ENCODE results near the gene PHAF1. TPM values are rescaled to one million over a fixed set of nuclear protein-coding genes. Genes with fewer than 3 reads are reported as not detected.
A peak's percentile ranks its signal among the peaks of the same experiment; 100 is the strongest.

PHAF1 gene
- total and polyA plus RNA-seq, 10 donors: 5.5 to 44.0 (median 18.4) TPM

- no peak for TF ChIP-seq CTCF (IDR thresholded peaks at IDR 0.05 in 8 of 11, conservative IDR thresholded peaks at IDR 0.05 in 3 of 11)
- no peak for TF ChIP-seq POLR2AphosphoS5 (IDR thresholded peaks at IDR 0.05)
- TF ChIP-seq POLR2A (IDR thresholded peaks at IDR 0.05): no peak
- peaks cover 11 to 74% (median 47%) of the 10 kb centered on the region in 6 donors for H3K4me1 ChIP-seq
- 95 to 98% (median 97%) methylated on average over 6 of the region's 6 CpGs for WGBS, 5 donors
Measured at GRCh38 chr16:67108489-67108888, 1.3 kb upstream of the PHAF1 start.

GRCh38 chr16:67108931-67109406, 772 bp upstream of the PHAF1 start:
- Histone ChIP-seq H3K4me1 (peaks cover 11 to 76% (median 46%) of the 10 kb centered on the region in 6 donors), H3K27ac (peak overlapping the region; percentile 49 to 90 (median 86)), H3K27me3 (replicated peaks in 1 of 7) (no peaks in the 10 kb centered on the region), H3K9me3 (no peaks in the 10 kb centered on the region), H3K4me3 (peak overlapping the region; percentile 67 to 99 (median 97)), H3K36me3 (peaks cover 0 to 20% (median 0%) of the 10 kb centered on the region in 6 donors)
- no peak for DNase-seq
- TF ChIP-seq CTCF (IDR thresholded peaks at IDR 0.05 in 8 of 11, conservative IDR thresholded peaks at IDR 0.05 in 3 of 11) (no peak), POLR2A (IDR thresholded peaks at IDR 0.05) (no peak), POLR2AphosphoS5 (IDR thresholded peaks at IDR 0.05) (no peak)
- intact Hi-C loops (cut with DNase I; ENCODE audit: low total_unique reads): no loop called here
- WGBS, 5 donors: 72 to 87% (median 81%) methylated on average over 11 to 18 of the region's 18 CpGs

More at GRCh38 chr16:67108489-67108888, 1.3 kb upstream of the PHAF1 start:
- H3K27ac ChIP-seq: no peak overlapping the region
- H3K4me3 ChIP-seq: no peak overlapping the region
- peaks cover 0 to 18% (median 0%) of the 10 kb centered on the region in 6 donors for H3K36me3 ChIP-seq
- intact Hi-C loops (cut with DNase I; ENCODE audit: low total_unique reads): no loop called here
- no peak for DNase-seq
- H3K9me3 ChIP-seq: no peaks in the 10 kb centered on the region
- H3K27me3 ChIP-seq (replicated peaks in 1 of 7): no peaks in the 10 kb centered on the region

- no peak for DNase-seq
- no peaks in the 10 kb centered on the region for H3K9me3 ChIP-seq
- H3K36me3 ChIP-seq: peaks cover 0 to 37% (median 3%) of the 10 kb centered on the region in 6 donors
- intact Hi-C loops (cut with DNase I; ENCODE audit: low total_unique reads): no loop called here
- 72 to 81% (median 76%) methylated on average over 4 of the region's 4 CpGs for WGBS, 5 donors
- TF ChIP-seq CTCF (IDR thresholded peaks at IDR 0.05 in 8 of 11, conservative IDR thresholded peaks at IDR 0.05 in 3 of 11) (no peak), POLR2A (IDR thresholded peaks at IDR 0.05) (no peak), POLR2AphosphoS5 (IDR thresholded peaks at IDR 0.05) (no peak)
- peaks cover 11 to 81% (median 40%) of the 10 kb centered on the region in 6 donors for H3K4me1 ChIP-seq
- peak overlapping the region in 1 of 8 donors; percentile 90 for H3K27ac ChIP-seq
- peak overlapping the region in 1 of 8 donors; percentile 99 for H3K4me3 ChIP-seq
- no peaks in the 10 kb centered on the region for H3K27me3 ChIP-seq (replicated peaks in 1 of 7)
Measured at GRCh38 chr16:67111951-67112444, 2.3 kb downstream of the PHAF1 start.

- H3K36me3 ChIP-seq: peaks cover 0 to 37% (median 3%) of the 10 kb centered on the region in 6 donors
- no peak overlapping the region for H3K4me3 ChIP-seq
- no peak for DNase-seq
- no peak for TF ChIP-seq POLR2AphosphoS5 (IDR thresholded peaks at IDR 0.05)
- TF ChIP-seq POLR2A (IDR thresholded peaks at IDR 0.05): no peak
- no peak for TF ChIP-seq CTCF (IDR thresholded peaks at IDR 0.05 in 8 of 11, conservative IDR thresholded peaks at IDR 0.05 in 3 of 11)
- H3K9me3 ChIP-seq: no peaks in the 10 kb centered on the region
- no peak overlapping the region for H3K27ac ChIP-seq
- H3K4me1 ChIP-seq: peaks cover 11 to 88% (median 41%) of the 10 kb centered on the region in 6 donors
- intact Hi-C loops (cut with DNase I; ENCODE audit: low total_unique reads): no loop called here
- no peaks in the 10 kb centered on the region for H3K27me3 ChIP-seq (replicated peaks in 1 of 7)
- 81 to 91% (median 87%) methylated on average over 4 of the region's 4 CpGs for WGBS, 5 donors
Measured at GRCh38 chr16:67112591-67113399, 3.1 kb downstream of the PHAF1 start.
